Ovary (tissue), 9 donors: ENCODE data around the gene KRT84. TPM values are rescaled to one million over a fixed set of nuclear protein-coding genes. Genes with fewer than 3 reads are reported as not detected.

Source experiments
- DNase-seq, 5 donors: peaks; one replicate each; pipeline ENCODE4 v3.0.0-alpha.2; 2019 to 2020
- H3K27ac ChIP-seq, 2 donors: fragments of 200-600 bp; one replicate each; pipeline versions ENCODE4 v1.5.1 to v1.8.0; 2019 to 2022
- H3K27me3 ChIP-seq: fragments of 200-600 bp; one replicate; pipeline ENCODE4 v1.8.0; 2022
- H3K36me3 ChIP-seq: fragments of 200-600 bp; sonication (generic); one replicate; pipeline ENCODE4 v1.5.1; 2019
- H3K4me1 ChIP-seq: one replicate; pipeline ENCODE4 v1.8.1; 2013; ENCODE audit warnings: mild to moderate bottlenecking, moderate library complexity; ENCODE audit not compliant: insufficient read depth
- H3K4me3 ChIP-seq: fragments of 200-600 bp; sonication (generic); one replicate; pipeline ENCODE4 v1.5.1; 2017
- H3K9me3 ChIP-seq, 2 donors: fragments of 200-600 bp in 1 of 2; sonication (generic) in 1 of 2; one replicate each; pipeline versions ENCODE4 v1.5.1 to v1.8.1; 2013 to 2019; ENCODE audit warnings: mild to moderate bottlenecking in 1 of 2, moderate library complexity in 1 of 2
- EP300 ChIP-seq: sonication (generic); formaldehyde crosslinking; IDR thresholded peaks from one replicate; pipeline ENCODE4 v1.6.1; 2017; ENCODE audit warnings: antibody characterized with exemption
- POLR2A ChIP-seq: fragments of 450-650 bp; IDR thresholded peaks from one replicate; pipeline ENCODE4 v1.6.1; 2017; ENCODE audit warnings: antibody characterized with exemption, mild to moderate bottlenecking, moderate library complexity
- WGBS, 3 donors: extraction: QIAGEN DNeasy Blood & Tissue Kit in 1 of 3; methylation state at CpG; one replicate each; pipeline versions ENCODE4 v1.1.5 to v1.1.7; 2013 to 2017; 5-methylcytosine and 5-hydroxymethylcytosine counted together
- intact Hi-C, 4 donors: fragments of 100-400 bp; cut with DNase I; formaldehyde crosslinking; loops; one replicate each; pipeline versions ENCODE4 v1.11.0 to v1.15.1; 2022 to 2023
- polyA plus RNA-seq, 2 donors: library from polyadenylated mRNA; stranded (reverse); fragments of 200-250 nt in 1 of 2; fragments of 350-450 nt in 1 of 2; fragmentation: Illumina TruSeq in 1 of 2; extraction: RNeasy Lipid Tissue Mini Kit (QIAGEN cat#74804) in 1 of 2; gene quantifications; one replicate each; pipeline ENCODE4 v1.2.3, GENCODE V29; 2013 to 2014
- total RNA-seq, 7 donors: library from RNA; depleted of rRNA in 2 of 7; stranded (reverse); fragments of >200 nt in 2 of 7; fragmentation: NEBNext Ultra II Directional in 3 of 7; extraction: Animal tissue kit (Norgen Biotek cat#: 25700) in 3 of 7; gene quantifications; one replicate each; pipeline versions ENCODE4 v1.1.0 to v1.2.4, GENCODE V29; 2016 to 2023
- TF ChIP-seq, protein P1 (sequence below), 3 donors: fragments of 450-650 bp in 2 of 3; fragments of 200-600 bp in 1 of 3; IDR thresholded peaks; one replicate each; pipeline versions ENCODE4 v1.5.1 to v1.8.0; 2016 to 2022; ENCODE audit warnings: antibody characterized with exemption in 3 of 3, mild to moderate bottlenecking in 1 of 3
- donor health status: DM: no; HTN: no; CAD: no; lungs with moderate emphysema.
- donor health status: DM: no; HTN: no; CAD: no.
- donor health status: Bipolar disorder and iron deficiency.
- donor health status: DM: yes; HTN: yes; CAD: no.
- donor health status: DM: no; HTN: no; CAD: no.
- donor health status: DM: yes; HTN: yes; CAD: no.

The KRT84 gene
- total and polyA plus RNA-seq, 9 donors: not detected

DNA sequence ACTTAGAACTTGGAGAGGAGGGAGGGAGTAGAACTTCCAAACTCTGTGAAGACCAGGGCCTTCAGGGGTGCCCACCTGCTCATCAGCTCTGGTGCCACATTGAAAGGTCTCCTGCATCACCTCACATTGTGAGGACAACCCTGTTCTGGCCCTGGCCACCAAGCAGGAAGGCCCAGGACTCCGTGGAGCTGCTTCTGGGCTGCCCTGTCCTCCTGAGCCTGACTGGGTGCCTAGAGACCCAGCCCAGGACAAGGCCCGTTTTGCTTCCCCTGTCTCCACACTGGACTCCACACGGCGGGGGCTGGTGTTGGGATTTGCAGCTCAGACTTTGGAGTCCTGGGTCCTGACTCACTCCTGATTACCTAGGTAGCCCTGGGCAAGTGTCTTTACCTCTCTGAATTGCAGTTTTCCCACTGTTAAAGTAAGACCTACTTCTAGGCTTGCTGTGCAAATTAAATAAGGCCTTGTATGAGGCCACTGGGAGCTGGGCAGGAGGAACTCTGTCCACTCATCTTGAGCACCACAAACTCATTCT is 33.2 kb upstream of the KRT84 start:
- WGBS, 3 donors: 85 to 88% (median 86%) methylated on average over 4 of the region's 4 CpGs
- intact Hi-C loops: no loop called here

DNA sequence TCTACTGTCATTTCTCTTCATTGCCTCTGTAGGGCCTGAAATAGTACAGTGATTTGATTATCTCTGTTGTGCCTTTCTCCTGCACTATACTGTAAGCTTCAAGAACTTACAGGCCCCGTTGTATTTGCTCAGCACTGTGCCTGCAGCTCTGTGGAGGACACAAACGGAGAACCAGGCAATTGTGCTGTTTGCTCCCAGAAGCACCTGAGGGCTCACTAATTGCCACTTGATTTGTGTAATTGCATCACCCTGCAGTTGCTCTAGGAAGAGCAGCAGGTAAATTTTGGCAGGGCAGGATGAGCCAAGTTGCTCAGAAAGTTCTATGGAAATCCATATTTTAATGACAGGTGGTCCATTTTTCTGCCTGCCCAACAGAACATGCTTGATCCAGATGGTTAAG is 32.3 kb upstream of the KRT84 start:
- Histone ChIP-seq H3K4me1 (peaks cover 4% of the 10 kb centered on the region), H3K27ac (no peak overlapping the region), H3K27me3 (no peaks in the 10 kb centered on the region), H3K4me3 (no peak overlapping the region), H3K9me3 (no peaks in the 10 kb centered on the region), H3K36me3 (no peaks in the 10 kb centered on the region)
- WGBS, 3 donors: 79 to 100% (median 88%) methylated on average over 2 of the region's 2 CpGs
- intact Hi-C loops: no loop called here
- TF ChIP-seq POLR2A (no peak), EP300 (no peak)
- TF ChIP-seq, protein P1, sequence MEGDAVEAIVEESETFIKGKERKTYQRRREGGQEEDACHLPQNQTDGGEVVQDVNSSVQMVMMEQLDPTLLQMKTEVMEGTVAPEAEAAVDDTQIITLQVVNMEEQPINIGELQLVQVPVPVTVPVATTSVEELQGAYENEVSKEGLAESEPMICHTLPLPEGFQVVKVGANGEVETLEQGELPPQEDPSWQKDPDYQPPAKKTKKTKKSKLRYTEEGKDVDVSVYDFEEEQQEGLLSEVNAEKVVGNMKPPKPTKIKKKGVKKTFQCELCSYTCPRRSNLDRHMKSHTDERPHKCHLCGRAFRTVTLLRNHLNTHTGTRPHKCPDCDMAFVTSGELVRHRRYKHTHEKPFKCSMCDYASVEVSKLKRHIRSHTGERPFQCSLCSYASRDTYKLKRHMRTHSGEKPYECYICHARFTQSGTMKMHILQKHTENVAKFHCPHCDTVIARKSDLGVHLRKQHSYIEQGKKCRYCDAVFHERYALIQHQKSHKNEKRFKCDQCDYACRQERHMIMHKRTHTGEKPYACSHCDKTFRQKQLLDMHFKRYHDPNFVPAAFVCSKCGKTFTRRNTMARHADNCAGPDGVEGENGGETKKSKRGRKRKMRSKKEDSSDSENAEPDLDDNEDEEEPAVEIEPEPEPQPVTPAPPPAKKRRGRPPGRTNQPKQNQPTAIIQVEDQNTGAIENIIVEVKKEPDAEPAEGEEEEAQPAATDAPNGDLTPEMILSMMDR (IDR thresholded peaks at IDR 0.05): no peak
- DNase-seq: no peak

More for the DNA sequence above, 33.2 kb upstream of the KRT84 start:
- H3K4me3 ChIP-seq: no peak overlapping the region
- no peaks in the 10 kb centered on the region for H3K27me3 ChIP-seq
- peaks cover 4% of the 10 kb centered on the region for H3K4me1 ChIP-seq
- TF ChIP-seq, protein P1 (IDR thresholded peaks at IDR 0.05): no peak
- TF ChIP-seq POLR2A: no peak
- TF ChIP-seq EP300: no peak
- H3K36me3 ChIP-seq: no peaks in the 10 kb centered on the region
- no peaks in the 10 kb centered on the region for H3K9me3 ChIP-seq
- H3K27ac ChIP-seq: no peak overlapping the region
- DNase-seq: no peak

DNA sequence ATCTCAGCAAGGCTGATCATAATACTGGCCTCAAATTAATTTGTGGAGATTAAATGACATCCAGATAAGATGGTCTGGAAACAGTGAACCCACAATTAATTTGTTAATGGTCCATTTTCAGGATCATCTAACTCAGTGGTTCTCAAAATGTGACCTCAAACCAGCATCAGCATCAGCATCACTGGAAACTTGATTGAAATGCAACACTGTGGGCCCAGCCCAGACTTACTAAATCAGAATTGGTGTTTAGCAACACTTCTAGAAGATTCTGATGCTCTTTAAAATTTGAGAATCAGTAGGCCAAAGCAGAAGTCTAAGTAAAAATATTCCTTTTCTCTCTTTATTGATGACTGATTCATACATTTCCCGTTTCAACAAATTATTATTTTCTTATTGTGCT is 31.3 kb upstream of the KRT84 start:
- WGBS, 3 donors: 67 to 68% (median 68%) methylated on average over 1 of the region's 1 CpG
- H3K27ac ChIP-seq: no peak overlapping the region
- H3K4me1 ChIP-seq: peaks cover 4% of the 10 kb centered on the region
- H3K9me3 ChIP-seq: no peaks in the 10 kb centered on the region
- intact Hi-C loops: no loop called here
- TF ChIP-seq EP300 (no peak), POLR2A (no peak)
- TF ChIP-seq, protein P1 (IDR thresholded peaks at IDR 0.05): no peak
- no peaks in the 10 kb centered on the region for H3K27me3 ChIP-seq
- no peaks in the 10 kb centered on the region for H3K36me3 ChIP-seq
- no peak for DNase-seq
- H3K4me3 ChIP-seq: no peak overlapping the region

DNA sequence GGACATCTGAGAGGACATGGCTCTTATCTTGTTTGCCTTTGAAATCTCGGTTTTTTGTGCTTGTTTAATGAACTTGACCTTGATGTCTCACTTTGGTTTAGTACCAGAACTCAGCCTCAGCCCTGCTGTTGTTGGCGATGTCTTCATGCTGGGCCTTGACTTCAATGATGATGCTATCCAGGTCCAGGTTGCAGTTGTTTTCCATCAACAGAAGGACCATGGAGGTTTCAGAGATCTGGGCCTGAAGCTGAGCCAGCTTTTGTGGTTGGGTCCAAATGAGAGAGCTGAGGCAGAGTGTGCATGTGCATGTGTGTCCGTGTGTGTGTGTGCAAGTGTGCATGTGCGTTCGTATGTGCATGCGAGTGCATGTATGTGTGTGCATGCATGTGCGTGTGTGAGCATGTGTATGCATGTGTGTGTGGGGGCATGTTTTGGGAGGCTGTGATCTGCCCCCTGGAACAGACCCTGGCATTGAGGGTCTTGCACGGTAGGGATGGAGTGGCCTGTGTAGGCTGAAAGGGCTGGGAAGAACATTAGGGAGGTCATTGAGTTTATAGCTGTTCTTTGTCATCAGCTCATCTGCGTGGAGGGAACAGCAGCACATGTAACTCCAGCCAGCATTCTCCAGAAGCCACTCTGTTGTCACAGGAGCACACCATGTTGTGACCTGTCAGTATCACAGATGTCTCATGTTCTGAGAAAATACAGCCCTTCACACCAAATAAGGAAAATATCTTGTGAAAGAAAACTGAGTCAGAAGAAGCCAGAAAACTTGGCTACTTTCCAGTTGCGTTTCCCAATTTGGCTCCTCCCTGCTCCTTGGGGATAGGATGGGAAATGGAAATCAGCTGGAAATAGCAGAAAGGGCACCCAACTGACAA is 30.7 kb upstream of the KRT84 start:
- no peak overlapping the region for H3K27ac ChIP-seq
- DNase-seq: peak in 2 of 5 donors; percentile 21 to 61
- no peaks in the 10 kb centered on the region for H3K9me3 ChIP-seq
- intact Hi-C loops: no loop called here
- 51 to 54% (median 54%) methylated on average over 10 of the region's 10 CpGs for WGBS, 3 donors
- H3K27me3 ChIP-seq: no peaks in the 10 kb centered on the region
- no peaks in the 10 kb centered on the region for H3K36me3 ChIP-seq
- TF ChIP-seq POLR2A: no peak
- TF ChIP-seq, protein P1 (IDR thresholded peaks at IDR 0.05): no peak
- TF ChIP-seq EP300: peak; percentile 58
- no peak overlapping the region for H3K4me3 ChIP-seq
- peaks cover 4% of the 10 kb centered on the region for H3K4me1 ChIP-seq
